SK-N-SH treated with all-trans-retinoic acid at 6 μM for 48 hours (cell line): ENCODE measurements around the gene HIVEP3.

Experiments
- ATAC-seq: fragments of 200-7000 bp; cut with Tn5 transposase; 3 replicates; pipeline ENCODE4 v1.9.1; 2020; ENCODE audit warnings: mild to moderate bottlenecking, moderate library complexity
- BACH2 ChIP-seq: fragments of 250-450 bp; sonication (Bioruptor Pico); IDR thresholded peaks from 2 replicates; pipeline ENCODE4 v1.9.0; 2021; ENCODE audit warnings: mild to moderate bottlenecking, borderline replicate concordance
- CSDC2 ChIP-seq: fragments of 250-450 bp; sonication (Bioruptor Pico); IDR thresholded peaks from 2 replicates; pipeline ENCODE4 v1.5.0; 2020; ENCODE audit warnings: mild to moderate bottlenecking, moderate library complexity
- ESRRG ChIP-seq: fragments of 250-450 bp; sonication (Bioruptor Pico); IDR thresholded peaks from 2 replicates; pipeline ENCODE4 v1.6.1; 2021; ENCODE audit warnings: mild to moderate bottlenecking
- GLIS3 ChIP-seq: fragments of 250-450 bp; sonication (Bioruptor Pico); IDR thresholded peaks from 2 replicates; pipeline ENCODE4 v1.5.0; 2020; ENCODE audit warnings: mild to moderate bottlenecking, moderate library complexity
- ISL1 ChIP-seq: fragments of 250-450 bp; sonication (Bioruptor Pico); IDR thresholded peaks from 2 replicates; pipeline ENCODE4 v2.1.2; 2022; ENCODE audit warnings: mild to moderate bottlenecking, moderate library complexity
- OSR1 ChIP-seq: fragments of 250-450 bp; sonication (Bioruptor Pico); IDR thresholded peaks from 2 replicates; pipeline ENCODE4 v1.8.0; 2022; ENCODE audit warnings: moderate library complexity, mild to moderate bottlenecking, inconsistent platforms
- PPARA ChIP-seq: fragments of 250-450 bp; sonication (Bioruptor Pico); IDR thresholded peaks from 2 replicates; pipeline ENCODE4 v1.5.0; 2020; ENCODE audit warnings: mild to moderate bottlenecking, borderline replicate concordance
- RARB ChIP-seq: fragments of 250-450 bp; sonication (Bioruptor Pico); IDR thresholded peaks from 2 replicates; pipeline ENCODE4 v1.8.0; 2021; ENCODE audit warnings: mild to moderate bottlenecking, moderate library complexity
- SNAI2 ChIP-seq: fragments of 250-450 bp; sonication (Bioruptor Pico); IDR thresholded peaks from 2 replicates; pipeline ENCODE4 v1.5.0; 2020; ENCODE audit warnings: mild to moderate bottlenecking, moderate library complexity
- TCF4 ChIP-seq: fragments of 250-450 bp; sonication (Bioruptor Pico); IDR thresholded peaks from 2 replicates; pipeline ENCODE4 v1.8.0; 2021; ENCODE audit warnings: mild to moderate bottlenecking, moderate library complexity, borderline replicate concordance
- TOX ChIP-seq: fragments of 250-450 bp; sonication (Bioruptor Pico); IDR thresholded peaks from 2 replicates; pipeline ENCODE4 v1.8.0; 2021; ENCODE audit warnings: mild to moderate bottlenecking, moderate library complexity, borderline replicate concordance
- ZC3H10 ChIP-seq: fragments of 250-450 bp; sonication (Bioruptor Pico); IDR thresholded peaks from 2 replicates; pipeline ENCODE4 v1.5.1; 2021; ENCODE audit warnings: mild to moderate bottlenecking, moderate library complexity
- ZFP3 ChIP-seq: fragments of 250-450 bp; sonication (Bioruptor Pico); IDR thresholded peaks from 2 replicates; pipeline ENCODE4 v1.5.0; 2020; ENCODE audit warnings: mild to moderate bottlenecking, moderate library complexity
- ZFP30 ChIP-seq: fragments of 450-650 bp; formaldehyde crosslinking; IDR thresholded peaks from 2 replicates; pipeline ENCODE4 v1.5.0; 2022; ENCODE audit warnings: mild to moderate bottlenecking, moderate library complexity
- ZNF565 ChIP-seq: fragments of 450-650 bp; formaldehyde crosslinking; conservative IDR thresholded peaks from 2 replicates; pipeline ENCODE4 v1.5.0; 2020; ENCODE audit warnings: low read depth, mild to moderate bottlenecking, moderate library complexity
- ZNF70 ChIP-seq: fragments of 450-650 bp; formaldehyde crosslinking; IDR thresholded peaks from 2 replicates; pipeline ENCODE4 v1.5.0; 2020; ENCODE audit warnings: mild to moderate bottlenecking, moderate library complexity
- ZNF8 ChIP-seq: fragments of 450-650 bp; formaldehyde crosslinking; IDR thresholded peaks from 2 replicates; pipeline ENCODE4 v1.5.0; 2020; ENCODE audit warnings: mild to moderate bottlenecking, moderate library complexity
- TF ChIP-seq, protein P1 (sequence below): fragments of 250-450 bp; sonication (Bioruptor Pico); IDR thresholded peaks from 2 replicates; pipeline ENCODE4 v1.5.0; 2020; ENCODE audit warnings: mild to moderate bottlenecking, moderate library complexity
- TF ChIP-seq, protein P2 (sequence below): fragments of 250-450 bp; sonication (Bioruptor Pico); IDR thresholded peaks from 2 replicates; pipeline ENCODE4 v1.8.0; 2021; ENCODE audit warnings: low read depth, mild to moderate bottlenecking, moderate library complexity, borderline replicate concordance
- TF ChIP-seq, protein P3 (sequence below): fragments of 250-450 bp; sonication (Bioruptor Pico); IDR thresholded peaks from 2 replicates; pipeline ENCODE4 v1.5.1; 2021; ENCODE audit warnings: mild to moderate bottlenecking, moderate library complexity
- TF ChIP-seq, protein P4 (sequence below): fragments of 250-450 bp; sonication (Bioruptor Pico); IDR thresholded peaks from 2 replicates; pipeline ENCODE4 v1.5.1; 2020; ENCODE audit warnings: low read depth, mild to moderate bottlenecking, moderate library complexity

The HIVEP3 gene

DNA sequence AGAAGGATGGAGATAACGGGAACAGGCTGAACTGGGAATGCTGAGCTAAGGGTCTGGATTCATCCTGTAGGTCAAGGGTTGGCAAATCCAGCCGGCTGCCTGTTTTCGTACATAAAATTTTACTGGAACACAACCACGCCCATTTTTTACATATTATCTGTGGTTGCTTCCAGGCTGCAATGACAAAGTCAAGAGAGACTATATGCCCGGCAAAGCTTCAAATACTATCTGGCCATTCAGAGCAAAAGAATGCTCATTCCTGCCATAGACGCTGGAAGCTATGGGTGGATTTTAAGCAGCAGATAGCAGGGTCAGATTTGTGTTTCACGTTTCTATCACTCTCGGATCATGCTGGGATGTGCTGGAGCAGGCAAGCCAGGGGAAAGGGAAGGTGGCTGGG lies 296.3 kb downstream of the HIVEP3 start:
- TF ChIP-seq BACH2 (no peak), TOX (CRISPR knock-in tag) (no peak), CSDC2 (CRISPR knock-in tag) (no peak), TCF4 (CRISPR knock-in tag) (no peak), ESRRG (CRISPR knock-in tag) (no peak), OSR1 (CRISPR knock-in tag) (no peak), ZNF565 (no peak), ZFP3 (CRISPR knock-in tag) (no peak), RARB (no peak), ZFP30 (CRISPR knock-in tag) (no peak), ZNF70 (CRISPR knock-in tag) (no peak), ISL1 (CRISPR knock-in tag) (no peak), PPARA (CRISPR knock-in tag) (no peak), GLIS3 (no peak), SNAI2 (CRISPR knock-in tag) (no peak), ZC3H10 (no peak)
- TF ChIP-seq, protein P1, sequence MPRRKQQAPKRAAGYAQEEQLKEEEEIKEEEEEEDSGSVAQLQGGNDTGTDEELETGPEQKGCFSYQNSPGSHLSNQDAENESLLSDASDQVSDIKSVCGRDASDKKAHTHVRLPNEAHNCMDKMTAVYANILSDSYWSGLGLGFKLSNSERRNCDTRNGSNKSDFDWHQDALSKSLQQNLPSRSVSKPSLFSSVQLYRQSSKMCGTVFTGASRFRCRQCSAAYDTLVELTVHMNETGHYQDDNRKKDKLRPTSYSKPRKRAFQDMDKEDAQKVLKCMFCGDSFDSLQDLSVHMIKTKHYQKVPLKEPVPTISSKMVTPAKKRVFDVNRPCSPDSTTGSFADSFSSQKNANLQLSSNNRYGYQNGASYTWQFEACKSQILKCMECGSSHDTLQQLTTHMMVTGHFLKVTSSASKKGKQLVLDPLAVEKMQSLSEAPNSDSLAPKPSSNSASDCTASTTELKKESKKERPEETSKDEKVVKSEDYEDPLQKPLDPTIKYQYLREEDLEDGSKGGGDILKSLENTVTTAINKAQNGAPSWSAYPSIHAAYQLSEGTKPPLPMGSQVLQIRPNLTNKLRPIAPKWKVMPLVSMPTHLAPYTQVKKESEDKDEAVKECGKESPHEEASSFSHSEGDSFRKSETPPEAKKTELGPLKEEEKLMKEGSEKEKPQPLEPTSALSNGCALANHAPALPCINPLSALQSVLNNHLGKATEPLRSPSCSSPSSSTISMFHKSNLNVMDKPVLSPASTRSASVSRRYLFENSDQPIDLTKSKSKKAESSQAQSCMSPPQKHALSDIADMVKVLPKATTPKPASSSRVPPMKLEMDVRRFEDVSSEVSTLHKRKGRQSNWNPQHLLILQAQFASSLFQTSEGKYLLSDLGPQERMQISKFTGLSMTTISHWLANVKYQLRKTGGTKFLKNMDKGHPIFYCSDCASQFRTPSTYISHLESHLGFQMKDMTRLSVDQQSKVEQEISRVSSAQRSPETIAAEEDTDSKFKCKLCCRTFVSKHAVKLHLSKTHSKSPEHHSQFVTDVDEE (CRISPR knock-in tag), result no peak
- TF ChIP-seq, protein P2, sequence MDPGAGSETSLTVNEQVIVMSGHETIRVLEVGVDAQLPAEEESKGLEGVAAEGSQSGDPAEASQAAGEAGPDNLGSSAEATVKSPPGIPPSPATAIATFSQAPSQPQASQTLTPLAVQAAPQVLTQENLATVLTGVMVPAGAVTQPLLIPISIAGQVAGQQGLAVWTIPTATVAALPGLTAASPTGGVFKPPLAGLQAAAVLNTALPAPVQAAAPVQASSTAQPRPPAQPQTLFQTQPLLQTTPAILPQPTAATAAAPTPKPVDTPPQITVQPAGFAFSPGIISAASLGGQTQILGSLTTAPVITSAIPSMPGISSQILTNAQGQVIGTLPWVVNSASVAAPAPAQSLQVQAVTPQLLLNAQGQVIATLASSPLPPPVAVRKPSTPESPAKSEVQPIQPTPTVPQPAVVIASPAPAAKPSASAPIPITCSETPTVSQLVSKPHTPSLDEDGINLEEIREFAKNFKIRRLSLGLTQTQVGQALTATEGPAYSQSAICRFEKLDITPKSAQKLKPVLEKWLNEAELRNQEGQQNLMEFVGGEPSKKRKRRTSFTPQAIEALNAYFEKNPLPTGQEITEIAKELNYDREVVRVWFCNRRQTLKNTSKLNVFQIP (CRISPR knock-in tag), result no peak
- TF ChIP-seq, protein P3, sequence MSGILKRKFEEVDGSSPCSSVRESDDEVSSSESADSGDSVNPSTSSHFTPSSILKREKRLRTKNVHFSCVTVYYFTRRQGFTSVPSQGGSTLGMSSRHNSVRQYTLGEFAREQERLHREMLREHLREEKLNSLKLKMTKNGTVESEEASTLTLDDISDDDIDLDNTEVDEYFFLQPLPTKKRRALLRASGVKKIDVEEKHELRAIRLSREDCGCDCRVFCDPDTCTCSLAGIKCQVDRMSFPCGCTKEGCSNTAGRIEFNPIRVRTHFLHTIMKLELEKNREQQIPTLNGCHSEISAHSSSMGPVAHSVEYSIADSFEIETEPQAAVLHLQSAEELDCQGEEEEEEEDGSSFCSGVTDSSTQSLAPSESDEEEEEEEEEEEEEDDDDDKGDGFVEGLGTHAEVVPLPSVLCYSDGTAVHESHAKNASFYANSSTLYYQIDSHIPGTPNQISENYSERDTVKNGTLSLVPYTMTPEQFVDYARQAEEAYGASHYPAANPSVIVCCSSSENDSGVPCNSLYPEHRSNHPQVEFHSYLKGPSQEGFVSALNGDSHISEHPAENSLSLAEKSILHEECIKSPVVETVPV (CRISPR knock-in tag), result no peak
- TF ChIP-seq, protein P4, sequence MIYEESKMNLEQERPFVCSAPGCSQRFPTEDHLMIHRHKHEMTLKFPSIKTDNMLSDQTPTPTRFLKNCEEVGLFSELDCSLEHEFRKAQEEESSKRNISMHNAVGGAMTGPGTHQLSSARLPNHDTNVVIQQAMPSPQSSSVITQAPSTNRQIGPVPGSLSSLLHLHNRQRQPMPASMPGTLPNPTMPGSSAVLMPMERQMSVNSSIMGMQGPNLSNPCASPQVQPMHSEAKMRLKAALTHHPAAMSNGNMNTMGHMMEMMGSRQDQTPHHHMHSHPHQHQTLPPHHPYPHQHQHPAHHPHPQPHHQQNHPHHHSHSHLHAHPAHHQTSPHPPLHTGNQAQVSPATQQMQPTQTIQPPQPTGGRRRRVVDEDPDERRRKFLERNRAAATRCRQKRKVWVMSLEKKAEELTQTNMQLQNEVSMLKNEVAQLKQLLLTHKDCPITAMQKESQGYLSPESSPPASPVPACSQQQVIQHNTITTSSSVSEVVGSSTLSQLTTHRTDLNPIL (CRISPR knock-in tag), result no peak
- peak; percentile 46 for ATAC-seq

DNA sequence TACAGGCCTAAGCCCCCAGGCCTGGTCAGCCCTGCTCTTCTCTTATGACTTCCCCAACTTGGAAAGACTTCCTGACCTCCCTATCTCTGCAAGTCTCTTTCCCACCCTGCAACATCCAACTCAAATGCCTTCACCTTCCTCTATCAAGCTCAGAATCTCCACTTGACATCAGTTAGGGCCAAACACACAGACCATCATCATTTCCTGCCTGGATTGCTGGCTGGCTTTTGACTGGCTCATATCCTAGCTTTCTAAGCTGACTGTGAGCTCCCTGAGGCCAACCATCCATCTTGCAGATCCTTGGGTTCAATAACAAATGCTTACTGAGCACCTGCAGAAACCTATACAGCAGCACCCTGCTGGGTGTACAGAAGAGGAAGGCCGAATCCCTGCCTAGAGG lies 296.9 kb downstream of the HIVEP3 start:
- TF ChIP-seq, protein P3 (CRISPR knock-in tag), result no peak
- TF ChIP-seq ZFP30 (CRISPR knock-in tag) (no peak), ZNF565 (no peak), SNAI2 (CRISPR knock-in tag) (no peak), ZNF8 (CRISPR knock-in tag) (no peak), PPARA (CRISPR knock-in tag) (no peak)
- ATAC-seq, result no peak

DNA sequence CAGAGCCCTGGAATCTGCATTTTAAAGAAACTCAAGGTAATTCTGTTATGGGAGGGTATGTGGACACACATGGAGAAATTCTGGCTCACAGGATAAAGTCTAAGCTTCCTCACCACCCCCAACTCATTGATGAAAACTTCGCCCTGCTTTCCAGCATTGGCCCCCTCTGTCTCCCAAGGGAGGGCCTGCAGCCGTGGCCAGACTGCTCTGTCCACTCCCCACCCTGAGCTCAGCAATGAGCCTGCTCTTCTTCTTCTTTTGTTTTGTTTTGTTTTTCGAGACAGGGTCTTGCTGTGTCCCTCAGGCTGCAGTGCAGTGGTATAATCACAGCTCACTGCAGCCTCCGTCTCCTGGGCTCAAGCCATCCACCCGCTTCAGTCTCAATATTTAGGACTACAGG lies 297.5 kb downstream of the HIVEP3 start:
- no peak for ATAC-seq

More for the DNA sequence above, 297.5 kb downstream of the HIVEP3 start:
- TF ChIP-seq ZNF70 (CRISPR knock-in tag) (no peak), GLIS3 (no peak), ZC3H10 (no peak), TOX (CRISPR knock-in tag) (no peak)
- TF ChIP-seq, protein P1 (CRISPR knock-in tag), result no peak
- TF ChIP-seq, all 23 proteins: peak for 0
